HL-60 (cell line): Measurements from ENCODE around the gene MICALL2.

Experiments
- POLR2AphosphoS5 ChIP-seq: IDR thresholded peaks from 2 replicates; pipeline ENCODE4 v1.6.1; 2012; ENCODE audit warnings: low read depth
- REST ChIP-seq: IDR thresholded peaks from 2 replicates; pipeline ENCODE4 v1.6.1; 2012; ENCODE audit warnings: low read depth; ENCODE audit not compliant: insufficient replicate concordance
- TF ChIP-seq, protein P1 (sequence below): IDR thresholded peaks from one replicate; pipeline ENCODE4 v1.5.1; 2011; ENCODE audit warnings: low read length, control low read depth, inconsistent platforms; ENCODE audit not compliant: insufficient read depth

DNA sequence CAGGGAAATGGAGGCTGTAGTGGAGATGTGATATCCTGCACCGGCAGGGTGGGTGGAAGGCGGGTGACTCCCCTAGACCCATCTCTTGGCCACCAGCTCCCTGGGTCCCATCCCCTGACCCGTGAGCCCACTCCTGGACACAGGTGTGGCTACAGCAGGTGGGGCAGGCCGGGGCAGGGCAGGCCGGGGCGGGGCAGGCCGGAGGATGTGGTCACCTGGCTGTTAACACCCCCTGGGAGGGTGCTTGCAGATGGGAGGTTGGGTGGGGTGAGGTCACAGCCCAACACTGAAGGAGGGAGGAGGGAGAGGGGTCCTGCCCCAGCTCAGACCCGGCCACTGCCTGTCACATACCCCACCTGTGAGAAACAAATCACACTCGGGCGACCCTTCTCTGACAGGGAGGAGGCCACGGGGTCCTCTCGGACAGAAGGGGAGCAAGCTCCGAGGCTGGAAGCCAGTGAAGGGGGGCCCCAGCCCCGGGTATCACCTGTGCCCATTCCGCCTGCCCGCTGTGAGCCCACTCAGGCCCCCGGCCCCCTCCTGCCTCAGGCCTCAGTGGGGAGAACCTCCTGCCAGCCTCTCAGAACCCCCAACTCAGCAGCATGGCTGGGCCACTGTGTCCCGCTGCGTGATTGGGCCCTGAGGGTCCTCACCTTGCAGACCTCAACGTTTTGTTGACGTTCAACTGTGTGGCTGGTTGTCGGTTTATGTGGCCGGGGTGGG, 74.0 kb downstream of the MICALL2 start:
- TF ChIP-seq, protein P1, sequence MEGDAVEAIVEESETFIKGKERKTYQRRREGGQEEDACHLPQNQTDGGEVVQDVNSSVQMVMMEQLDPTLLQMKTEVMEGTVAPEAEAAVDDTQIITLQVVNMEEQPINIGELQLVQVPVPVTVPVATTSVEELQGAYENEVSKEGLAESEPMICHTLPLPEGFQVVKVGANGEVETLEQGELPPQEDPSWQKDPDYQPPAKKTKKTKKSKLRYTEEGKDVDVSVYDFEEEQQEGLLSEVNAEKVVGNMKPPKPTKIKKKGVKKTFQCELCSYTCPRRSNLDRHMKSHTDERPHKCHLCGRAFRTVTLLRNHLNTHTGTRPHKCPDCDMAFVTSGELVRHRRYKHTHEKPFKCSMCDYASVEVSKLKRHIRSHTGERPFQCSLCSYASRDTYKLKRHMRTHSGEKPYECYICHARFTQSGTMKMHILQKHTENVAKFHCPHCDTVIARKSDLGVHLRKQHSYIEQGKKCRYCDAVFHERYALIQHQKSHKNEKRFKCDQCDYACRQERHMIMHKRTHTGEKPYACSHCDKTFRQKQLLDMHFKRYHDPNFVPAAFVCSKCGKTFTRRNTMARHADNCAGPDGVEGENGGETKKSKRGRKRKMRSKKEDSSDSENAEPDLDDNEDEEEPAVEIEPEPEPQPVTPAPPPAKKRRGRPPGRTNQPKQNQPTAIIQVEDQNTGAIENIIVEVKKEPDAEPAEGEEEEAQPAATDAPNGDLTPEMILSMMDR: no peak
- TF ChIP-seq POLR2AphosphoS5 (no peak), REST (no peak)
